Testis (tissue), 3 donors: Measurements from ENCODE around the gene SLC2A6. TPM values are rescaled to one million over a fixed set of nuclear protein-coding genes. Genes with fewer than 3 reads are reported as not detected.

ENCODE experiments used
- DNase-seq: peaks from one replicate; pipeline ENCODE4 v3.0.0-alpha.2; 2019
- H3K27ac ChIP-seq, 2 donors: fragments of 200-600 bp; sonication (generic); one replicate each; pipeline ENCODE4 v1.5.1; 2019
- H3K27me3 ChIP-seq: fragments of 200-600 bp; sonication (generic); one replicate; pipeline ENCODE4 v1.5.1; 2019
- H3K36me3 ChIP-seq: fragments of 200-600 bp; sonication (generic); one replicate; pipeline ENCODE4 v1.5.1; 2017; ENCODE audit warnings: low read depth; ENCODE audit errors: missing control alignments
- H3K4me1 ChIP-seq: fragments of 200-600 bp; sonication (generic); one replicate; pipeline ENCODE4 v1.5.1; 2019
- H3K4me3 ChIP-seq, 2 donors: fragments of 200-600 bp; sonication (generic); one replicate each; pipeline ENCODE4 v1.5.1; 2017 to 2019
- H3K9me3 ChIP-seq: fragments of 200-600 bp; sonication (generic); one replicate; pipeline ENCODE4 v1.5.1; 2017
- CTCF ChIP-seq, 3 experiments: fragments of 450-650 bp in 2 of 3; fragments of 200-600 bp in 1 of 3; sonication (generic) in 1 of 3; IDR thresholded peaks; one replicate each; pipeline ENCODE4 v1.5.1; 2016 to 2019; ENCODE audit warnings: antibody characterized with exemption in 3 of 3, mild to moderate bottlenecking in 2 of 3, moderate library complexity in 1 of 3
- POLR2A ChIP-seq: fragments of 450-650 bp; IDR thresholded peaks from one replicate; pipeline ENCODE4 v1.6.1; 2017; ENCODE audit warnings: antibody characterized with exemption, mild to moderate bottlenecking, moderate library complexity
- WGBS, 2 donors: methylation state at CpG; one replicate each; pipeline ENCODE4 v1.1.5; 2018; 5-methylcytosine and 5-hydroxymethylcytosine counted together
- intact Hi-C: fragments of 100-400 bp; cut with DNase I; formaldehyde crosslinking; loops from one replicate; pipeline ENCODE4 v1.15.1; 2023; ENCODE audit warnings: low total_unique reads
- polyA plus RNA-seq: library from polyadenylated mRNA; stranded (reverse); fragments of 350-450 nt; fragmentation: Illumina TruSeq; extraction: RNeasy Lipid Tissue Mini Kit (QIAGEN cat#74804); gene quantifications from one replicate; pipeline ENCODE4 v1.2.3, GENCODE V29; 2014; ENCODE audit warnings: low read depth, low replicate concordance; ENCODE audit not compliant: insufficient read depth
- total RNA-seq, 2 donors: library from RNA; depleted of rRNA; stranded (reverse); fragments of >200 nt; gene quantifications; one replicate each; pipeline ENCODE4 v1.2.3, GENCODE V29; 2016

Gene SLC2A6
- total and polyA plus RNA-seq, 3 donors from 2014 or later: 2.6 to 3.5 (median 2.9) TPM

GRCh38 chr9:133487331-133487725 is 8.4 kb upstream of the SLC2A6 start:
- WGBS, 2 donors: 94 to 95% methylated on average over 4 to 8 of the region's 8 CpGs
- intact Hi-C loops: no loop called here
- DNase-seq: no peak
- Histone ChIP-seq H3K9me3 (no peaks in the 10 kb centered on the region), H3K4me1 (peaks cover 13% of the 10 kb centered on the region), H3K27ac (no peak overlapping the region), H3K27me3 (no peaks in the 10 kb centered on the region), H3K4me3 (no peak overlapping the region), H3K36me3 (no peaks in the 10 kb centered on the region)
- TF ChIP-seq CTCF (IDR thresholded peaks at IDR 0.05) (no peak), POLR2A (no peak)

- intact Hi-C loops: no loop called here
- TF ChIP-seq CTCF (IDR thresholded peaks at IDR 0.05) (no peak), POLR2A (no peak)
- Histone ChIP-seq H3K27ac (no peak overlapping the region), H3K4me3 (no peak overlapping the region), H3K36me3 (no peaks in the 10 kb centered on the region), H3K4me1 (no peaks in the 10 kb centered on the region), H3K27me3 (no peaks in the 10 kb centered on the region), H3K9me3 (no peaks in the 10 kb centered on the region)
- DNase-seq: no peak
- WGBS, 2 donors: 78 to 79% methylated on average over 5 to 25 of the region's 25 CpGs
Observed at GRCh38 chr9:133485531-133486260, 6.8 kb upstream of the SLC2A6 start.

DNA sequence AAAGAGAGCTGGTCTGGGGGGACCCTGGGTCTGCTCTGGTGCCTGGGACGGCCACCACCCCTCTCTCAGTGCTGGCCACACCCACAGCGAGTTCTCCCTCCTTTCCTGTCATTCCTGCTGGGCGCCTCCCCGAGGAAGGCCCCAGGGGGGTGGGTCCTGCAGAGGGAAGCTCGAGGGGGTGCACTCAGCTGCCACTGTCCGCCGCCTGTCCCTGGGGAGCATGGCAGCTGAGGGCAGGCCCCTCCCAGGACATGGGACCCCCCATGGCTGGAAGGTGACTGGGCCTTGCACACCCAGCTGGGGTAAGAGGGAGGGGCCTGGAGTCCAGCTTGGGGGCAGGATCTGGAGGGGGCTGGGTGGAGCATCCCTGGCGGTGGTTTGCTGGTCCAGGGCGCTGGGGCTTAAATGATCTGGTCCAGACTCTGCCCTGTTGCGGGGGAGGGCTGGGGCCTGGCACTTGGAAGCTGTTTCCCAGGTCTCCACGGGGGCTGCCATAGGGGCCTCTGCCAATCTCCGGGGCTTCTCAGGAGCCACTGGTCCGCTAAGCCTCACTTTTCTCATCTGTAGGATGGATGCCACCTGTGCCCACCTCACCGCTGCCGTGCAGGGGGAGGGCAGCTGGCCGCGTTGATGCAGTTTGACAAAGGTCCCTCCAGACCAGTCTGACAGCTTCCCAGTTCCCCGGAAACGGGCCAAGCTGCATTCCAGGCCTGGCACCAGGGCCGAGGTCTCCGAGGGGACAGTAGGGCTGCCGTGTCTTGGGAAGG is 6.0 kb upstream of the SLC2A6 start:
- Histone ChIP-seq H3K4me1 (no peaks in the 10 kb centered on the region), H3K9me3 (no peaks in the 10 kb centered on the region), H3K27me3 (no peaks in the 10 kb centered on the region), H3K27ac (no peak overlapping the region), H3K36me3 (no peaks in the 10 kb centered on the region), H3K4me3 (no peak overlapping the region)
- WGBS, 2 donors: 76 to 77% methylated on average over 11 to 22 of the region's 22 CpGs
- TF ChIP-seq POLR2A (no peak), CTCF (IDR thresholded peaks at IDR 0.05) (no peak)
- DNase-seq: no peak
- intact Hi-C loops: loop anchor here (5.0 kb wide), 1 partner anchor 78 kb away; no protein-coding TSS in a partner anchor

DNA sequence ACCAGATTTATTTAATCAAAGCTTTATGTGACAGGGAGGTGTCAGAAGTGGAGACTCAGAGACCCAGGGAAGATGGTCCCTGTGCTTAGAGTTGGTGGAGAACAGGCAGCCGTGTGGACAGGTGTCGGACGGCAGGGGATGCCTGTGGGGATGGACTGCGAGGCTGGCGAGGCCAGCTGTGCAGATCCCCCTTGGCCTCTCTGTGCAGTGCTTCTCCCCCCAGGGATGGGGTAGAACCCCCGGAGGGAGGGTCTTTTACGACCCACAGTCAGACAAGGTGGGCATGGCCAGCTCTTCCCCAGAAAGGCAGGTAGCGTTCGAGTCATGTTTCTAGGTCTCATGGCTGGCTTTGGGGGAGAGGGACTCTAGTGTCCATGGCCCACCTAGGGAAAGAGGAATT is 4.7 kb upstream of the SLC2A6 start:
- 90 to 93% methylated on average over 8 to 9 of the region's 9 CpGs for WGBS, 2 donors
- Histone ChIP-seq H3K27ac (no peak overlapping the region), H3K27me3 (no peaks in the 10 kb centered on the region), H3K9me3 (no peaks in the 10 kb centered on the region), H3K4me3 (no peak overlapping the region), H3K36me3 (no peaks in the 10 kb centered on the region), H3K4me1 (peaks cover 6% of the 10 kb centered on the region)
- DNase-seq: no peak
- intact Hi-C loops: loop anchor here (5.0 kb wide), 1 partner anchor 76 kb away; no protein-coding TSS in a partner anchor
- TF ChIP-seq POLR2A: no peak
- no peak for TF ChIP-seq CTCF (IDR thresholded peaks at IDR 0.05)
